ENCODE data around the gene SAE1. TPM values are rescaled to one million over a fixed set of nuclear protein-coding genes. Genes with fewer than 3 reads are reported as not detected.

SAE1 gene
- total and polyA plus RNA-seq, 8 donors: 16.2 to 373 (median 43.5) TPM

GRCh38 chr19:47253467-47253881, 122.8 kb downstream of the SAE1 start:
- Histone ChIP-seq H3K4me3 (no peak overlapping the region), H3K27me3 (no peaks in the 10 kb centered on the region), H3K36me3 (peaks cover under 1 to 4% (median 3%) of the 10 kb centered on the region in 4 donors), H3K4me1 (peaks cover 13 to 27% (median 20%) of the 10 kb centered on the region in 4 donors), H3K9me3 (no peaks in the 10 kb centered on the region), H3K27ac (no peak overlapping the region)
- TF ChIP-seq POLR2A (IDR thresholded peaks at IDR 0.05) (no peak), EP300 (IDR thresholded peaks at IDR 0.05) (no peak), POLR2AphosphoS5 (IDR thresholded peaks at IDR 0.05) (no peak)
- TF ChIP-seq, protein P1, sequence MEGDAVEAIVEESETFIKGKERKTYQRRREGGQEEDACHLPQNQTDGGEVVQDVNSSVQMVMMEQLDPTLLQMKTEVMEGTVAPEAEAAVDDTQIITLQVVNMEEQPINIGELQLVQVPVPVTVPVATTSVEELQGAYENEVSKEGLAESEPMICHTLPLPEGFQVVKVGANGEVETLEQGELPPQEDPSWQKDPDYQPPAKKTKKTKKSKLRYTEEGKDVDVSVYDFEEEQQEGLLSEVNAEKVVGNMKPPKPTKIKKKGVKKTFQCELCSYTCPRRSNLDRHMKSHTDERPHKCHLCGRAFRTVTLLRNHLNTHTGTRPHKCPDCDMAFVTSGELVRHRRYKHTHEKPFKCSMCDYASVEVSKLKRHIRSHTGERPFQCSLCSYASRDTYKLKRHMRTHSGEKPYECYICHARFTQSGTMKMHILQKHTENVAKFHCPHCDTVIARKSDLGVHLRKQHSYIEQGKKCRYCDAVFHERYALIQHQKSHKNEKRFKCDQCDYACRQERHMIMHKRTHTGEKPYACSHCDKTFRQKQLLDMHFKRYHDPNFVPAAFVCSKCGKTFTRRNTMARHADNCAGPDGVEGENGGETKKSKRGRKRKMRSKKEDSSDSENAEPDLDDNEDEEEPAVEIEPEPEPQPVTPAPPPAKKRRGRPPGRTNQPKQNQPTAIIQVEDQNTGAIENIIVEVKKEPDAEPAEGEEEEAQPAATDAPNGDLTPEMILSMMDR (IDR thresholded peaks at IDR 0.05): no peak
- WGBS, 5 donors: 72 to 77% (median 76%) methylated on average over 3 of the region's 3 CpGs
- no peak for DNase-seq
- intact Hi-C loops (cut with DNase I; ENCODE audit: low total_unique reads): no loop called here

- no peaks in the 10 kb centered on the region for H3K9me3 ChIP-seq
- 87 to 95% (median 95%) methylated on average over 5 of the region's 5 CpGs for WGBS, 5 donors
Measured at GRCh38 chr19:47253970-47254369, 123.3 kb downstream of the SAE1 start.

DNA sequence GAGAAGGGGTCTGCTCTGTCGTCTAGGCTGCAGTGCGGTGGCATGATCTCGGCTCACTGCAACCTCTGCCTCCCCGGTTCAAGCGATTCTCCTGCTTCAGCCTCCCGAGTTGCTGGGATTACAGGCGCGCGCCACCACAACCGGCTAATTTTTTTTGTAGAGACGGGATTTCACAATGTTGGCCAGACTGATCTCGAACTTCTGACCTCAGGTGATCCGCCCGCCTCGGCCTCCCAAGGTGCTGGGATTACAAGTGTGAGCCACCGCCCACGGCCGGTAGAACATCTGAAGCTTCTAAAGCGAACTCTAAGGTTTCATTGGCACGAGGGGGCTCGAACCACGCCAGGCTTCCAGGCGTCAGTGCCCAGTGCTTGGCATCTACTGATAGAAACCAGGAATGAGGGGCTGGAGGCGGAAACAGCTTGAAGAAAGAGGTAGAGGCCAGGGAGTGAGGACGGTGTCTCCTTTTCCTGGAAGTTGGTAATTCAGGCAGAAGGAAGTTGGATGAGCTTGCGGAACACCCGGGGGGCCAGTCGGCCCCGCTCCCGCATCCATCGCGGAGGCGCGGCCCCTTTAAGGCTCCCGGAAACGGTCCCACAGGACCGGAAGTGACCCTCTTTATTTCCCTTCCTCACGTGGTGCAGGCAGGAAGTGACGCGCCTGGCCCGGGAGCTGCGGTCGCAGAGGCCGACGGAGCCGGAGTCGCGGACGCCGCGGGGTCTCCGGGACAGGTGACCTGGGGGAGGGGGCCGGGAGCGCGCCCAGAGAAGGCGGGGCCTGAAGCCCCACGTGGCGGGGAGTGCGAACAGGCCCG, 125.5 kb downstream of the SAE1 start, which contains the start of gene CCDC9:
TSS of gene CCDC9 (plus strand) at position 647 of the 814 bp plus-strand sequence. CDS start 1,876 bp downstream, outside the sequence.
- Histone ChIP-seq H3K4me1 (peaks cover 22 to 47% (median 39%) of the 10 kb centered on the region in 4 donors), H3K4me3 (peak within 1 kb of the TSS; percentile 45 to 60 (median 54)), H3K36me3 (peaks cover 27 to 30% (median 29%) of the 10 kb centered on the region in 4 donors), H3K9me3 (no peaks in the 10 kb centered on the region), H3K27ac (peak within 1 kb of the TSS; percentile 87 to 97 (median 96)), H3K27me3 (no peaks in the 10 kb centered on the region)
- peak in 2 of 4 donors; percentile 72 to 91 for TF ChIP-seq POLR2A (IDR thresholded peaks at IDR 0.05)
- peak; percentile 2 for TF ChIP-seq EP300 (IDR thresholded peaks at IDR 0.05)
- TF ChIP-seq POLR2AphosphoS5 (IDR thresholded peaks at IDR 0.05): peak; percentile 97
- TF ChIP-seq, protein P1 (IDR thresholded peaks at IDR 0.05): no peak
- DNase-seq: peak; percentile 98 to 99
- intact Hi-C loops (cut with DNase I; ENCODE audit: low total_unique reads): no loop called here
- 11 to 33% (median 13%) methylated on average over 37 to 60 of the region's 60 CpGs for WGBS, 5 donors

More at GRCh38 chr19:47253970-47254369, 123.3 kb downstream of the SAE1 start:
- TF ChIP-seq EP300 (IDR thresholded peaks at IDR 0.05) (no peak), POLR2AphosphoS5 (IDR thresholded peaks at IDR 0.05) (no peak), POLR2A (IDR thresholded peaks at IDR 0.05) (no peak)
- TF ChIP-seq, protein P1 (IDR thresholded peaks at IDR 0.05): no peak
- intact Hi-C loops (cut with DNase I; ENCODE audit: low total_unique reads): no loop called here
- H3K27ac ChIP-seq: no peak overlapping the region
- no peak for DNase-seq
- no peaks in the 10 kb centered on the region for H3K27me3 ChIP-seq
- H3K36me3 ChIP-seq: peaks cover 6 to 9% (median 8%) of the 10 kb centered on the region in 4 donors
- peaks cover 18 to 32% (median 25%) of the 10 kb centered on the region in 4 donors for H3K4me1 ChIP-seq
- H3K4me3 ChIP-seq: no peak overlapping the region

- peak overlapping the region; percentile 45 to 60 (median 54) for H3K4me3 ChIP-seq
- H3K4me1 ChIP-seq: peaks cover 22 to 49% (median 38%) of the 10 kb centered on the region in 4 donors
- peak overlapping the region; percentile 87 to 97 (median 96) for H3K27ac ChIP-seq
- no peaks in the 10 kb centered on the region for H3K27me3 ChIP-seq
- no peaks in the 10 kb centered on the region for H3K9me3 ChIP-seq
- TF ChIP-seq, protein P1 (IDR thresholded peaks at IDR 0.05): no peak
- TF ChIP-seq POLR2AphosphoS5 (IDR thresholded peaks at IDR 0.05): peak in 2 of 3 donors; percentile 44 to 65
- intact Hi-C loops (cut with DNase I; ENCODE audit: low total_unique reads): no loop called here
- WGBS, 5 donors: 0 to 1% (median 0%) methylated on average over 28 to 52 of the region's 52 CpGs
- DNase-seq: peak; percentile 100
- H3K36me3 ChIP-seq: peaks cover 32 to 38% (median 37%) of the 10 kb centered on the region in 4 donors
Measured at GRCh38 chr19:47256693-47257410, 126.2 kb downstream of the SAE1 start.

Data from stomach (tissue), 9 donors.